Endothelial cell of umbilical vein (primary cell): ENCODE measurements around the gene CD58. TPM values are rescaled to one million over a fixed set of nuclear protein-coding genes. Genes with fewer than 3 reads are reported as not detected.
A peak's percentile ranks its signal among the peaks of the same experiment; 100 is the strongest.

Source experiments
- BruUV-seq: library from RNA; stranded (reverse); fragments of 400-500 nt; replicated peaks from 2 replicates; lab custom pipeline; 2021; lab: Mats Ljungman, UMichigan
- CTCF ChIA-PET: fragments of 300-600, 350-600 bp; sonication (Branson Sonifier 250); formaldehyde crosslinking; loops from one replicate; lab custom pipeline; 2021; ENCODE audit warnings: antibody characterized with exemption, inconsistent platforms; lab: Charles Lee
- POLR2A ChIA-PET: fragments of 300-600, 350-600 bp; sonication (Branson Sonifier 250); formaldehyde crosslinking; loops from one replicate; lab custom pipeline; 2021; ENCODE audit warnings: antibody characterized with exemption, inconsistent platforms; lab: Charles Lee
- DNase-seq: peaks from one replicate; pipeline ENCODE4 v3.0.0-alpha.2; 2011; ENCODE audit warnings: low read depth, low spot score
- FAIRE-seq: peaks from 2 replicates; lab custom pipeline; 2011; peaks lifted over from hg19 to GRCh38; lab: Jason Lieb, UNC
- H2AFZ ChIP-seq: 2 replicates; pipeline ENCODE4 v1.6.0; 2012; ENCODE audit warnings: low read depth, low read length, control low read depth, inconsistent platforms
- H3K27ac ChIP-seq: 2 replicates; pipeline ENCODE4 v1.5.1; 2011; ENCODE audit warnings: low read depth, mild to moderate bottlenecking, control low read depth, low read length, moderate library complexity; ENCODE audit not compliant: insufficient read depth
- H3K27me3 ChIP-seq, 2 experiments: 2 replicates each; pipeline versions ENCODE4 v1.6.0 to v1.6.1; 2011; ENCODE audit warnings: low read length in 2 of 2, mixed read lengths in 1 of 2; ENCODE audit not compliant: control insufficient read depth in 2 of 2, insufficient read depth in 2 of 2
- H3K36me3 ChIP-seq, 2 experiments: 2 replicates in 1 of 2; 3 replicates in 1 of 2; pipeline ENCODE4 v1.5.1; 2011; ENCODE audit warnings: low read length in 2 of 2, mild to moderate bottlenecking in 1 of 2, moderate library complexity in 1 of 2; ENCODE audit not compliant: control insufficient read depth in 2 of 2, insufficient read depth in 2 of 2; ENCODE audit errors: extremely low read depth in 1 of 2
- H3K4me1 ChIP-seq: 3 replicates; pipeline ENCODE4 v1.5.1; 2011; ENCODE audit warnings: mild to moderate bottlenecking, low read length; ENCODE audit not compliant: control insufficient read depth, insufficient read depth; ENCODE audit errors: extremely low read depth
- H3K4me2 ChIP-seq: 2 replicates; pipeline ENCODE4 v1.6.1; 2011; ENCODE audit warnings: low read length, control low read depth, mixed read lengths; ENCODE audit not compliant: insufficient read depth
- H3K4me3 ChIP-seq, 3 experiments: fragments of 200-600 bp in 1 of 3; sonication (generic), shearing (Covaris generic) in 1 of 3; replicated peaks in 1 of 3; 2 replicates each; pipeline ENCODE4 v1.5.1; 2011 to 2016; ENCODE audit warnings: control low read depth in 3 of 3, low read length in 3 of 3, mild to moderate bottlenecking in 2 of 3, inconsistent platforms in 1 of 3, low read depth in 1 of 3, moderate library complexity in 1 of 3; ENCODE audit not compliant: insufficient read depth in 1 of 3
- H3K79me2 ChIP-seq: 2 replicates; pipeline ENCODE4 v1.6.0; 2012; ENCODE audit warnings: low read length, inconsistent platforms; ENCODE audit not compliant: control insufficient read depth, insufficient read depth
- H3K9ac ChIP-seq: replicated peaks from 2 replicates; pipeline ENCODE3; 2011; ENCODE audit warnings: low read length, control low read depth; ENCODE audit not compliant: insufficient read depth; ENCODE audit errors: extremely low read depth
- H3K9me1 ChIP-seq: replicated peaks from 3 replicates; pipeline ENCODE4 v1.6.0; 2011; ENCODE audit warnings: mild to moderate bottlenecking, low read length; ENCODE audit not compliant: control insufficient read depth, insufficient read depth; ENCODE audit errors: extremely low read depth
- H3K9me3 ChIP-seq: replicated peaks from 2 replicates; pipeline ENCODE4 v1.5.1; 2012; ENCODE audit warnings: low read length, inconsistent platforms; ENCODE audit not compliant: control insufficient read depth, insufficient read depth
- H4K20me1 ChIP-seq: replicated peaks from 2 replicates; pipeline ENCODE3; 2011; ENCODE audit warnings: mild to moderate bottlenecking, low read length; ENCODE audit not compliant: control insufficient read depth, insufficient read depth; ENCODE audit errors: extremely low read depth
- EZH2 ChIP-seq: IDR thresholded peaks from 2 replicates; pipeline ENCODE4 v1.6.1; 2012; ENCODE audit warnings: borderline replicate concordance, low read depth, mild to moderate bottlenecking, moderate library complexity, low read length, inconsistent platforms; ENCODE audit not compliant: severe bottlenecking
- FOS ChIP-seq: IDR thresholded peaks from 2 replicates; pipeline ENCODE4 v1.6.1; 2011; ENCODE audit warnings: mild to moderate bottlenecking, low read length, moderate library complexity, borderline replicate concordance; ENCODE audit not compliant: insufficient read depth
- GATA2 ChIP-seq: IDR thresholded peaks from 2 replicates; pipeline ENCODE4 v1.7.0; 2011; ENCODE audit warnings: low read depth, mild to moderate bottlenecking, moderate library complexity, mixed read lengths, low read length; ENCODE audit not compliant: insufficient read length, insufficient read depth
- JUN ChIP-seq: IDR thresholded peaks from 2 replicates; pipeline ENCODE4 v1.6.1; 2011; ENCODE audit warnings: borderline replicate concordance, low read depth; ENCODE audit not compliant: insufficient read length, insufficient read depth
- MYC ChIP-seq: IDR thresholded peaks from one replicate; pipeline ENCODE4 v1.6.1; 2011; ENCODE audit warnings: mild to moderate bottlenecking, low read depth, low read length
- POLR2A ChIP-seq: IDR thresholded peaks from 2 replicates; pipeline ENCODE4 v1.6.1; 2012; ENCODE audit warnings: low read depth, mild to moderate bottlenecking, control low read depth, low read length
- POLR2AphosphoS5 ChIP-seq: IDR thresholded peaks from 2 replicates; pipeline ENCODE4 v1.6.1; 2012; ENCODE audit warnings: low read depth, mild to moderate bottlenecking, control low read depth, low read length, moderate library complexity; ENCODE audit not compliant: insufficient read depth
- dilution Hi-C: fragments of 300-500 bp; cut with MboI; formaldehyde crosslinking; loops from one replicate; pipeline ENCODE4 v1.15.0; 2019; ENCODE audit warnings: low sequenced_read_pairs; ENCODE audit not compliant: extremely low pct_ligation_motif_present
- intact Hi-C: fragments of 100-400 bp; cut with micrococcal nuclease; formaldehyde crosslinking; loops from one replicate; pipeline ENCODE4 v1.10.0; 2022
- polyA plus RNA-seq, 4 experiments: library from polyadenylated mRNA; depleted of rRNA in 3 of 4; stranded (reverse) in 3 of 4; unstranded in 1 of 4; fragments of >200 nt; gene quantifications; 2 replicates each; pipeline versions ENCODE4 v1.2.1 to v1.2.3, GENCODE V29; 2011 to 2012; ENCODE audit warnings: missing spikeins in 1 of 4
- total RNA-seq: library from RNA; stranded (reverse); gene quantifications from 2 replicates; pipeline ENCODE4 v1.2.3, GENCODE V29; 2021
- TF ChIP-seq, protein P1 (sequence below), 2 donors: IDR thresholded peaks; 1 replicate in 1 of 2; 2 replicates in 1 of 2; pipeline ENCODE4 v1.5.1; 2011; ENCODE audit warnings: low read length in 2 of 2, mild to moderate bottlenecking in 2 of 2, moderate library complexity in 2 of 2, control low read depth in 1 of 2, inconsistent platforms in 1 of 2, low read depth in 1 of 2; ENCODE audit not compliant: insufficient read depth in 1 of 2; ENCODE audit errors: extremely low read depth in 1 of 2
- TF ChIP-seq, protein P2 (sequence below): IDR thresholded peaks from 2 replicates; pipeline ENCODE4 v1.6.1; 2011; ENCODE audit not compliant: insufficient read depth, insufficient read length

The CD58 gene
- total and polyA plus RNA-seq, 2 donors (not counting 3 experiments of a cell fraction or from before 2014, with no cell fraction given) = 9.8 to 12.7 TPM

DNA sequence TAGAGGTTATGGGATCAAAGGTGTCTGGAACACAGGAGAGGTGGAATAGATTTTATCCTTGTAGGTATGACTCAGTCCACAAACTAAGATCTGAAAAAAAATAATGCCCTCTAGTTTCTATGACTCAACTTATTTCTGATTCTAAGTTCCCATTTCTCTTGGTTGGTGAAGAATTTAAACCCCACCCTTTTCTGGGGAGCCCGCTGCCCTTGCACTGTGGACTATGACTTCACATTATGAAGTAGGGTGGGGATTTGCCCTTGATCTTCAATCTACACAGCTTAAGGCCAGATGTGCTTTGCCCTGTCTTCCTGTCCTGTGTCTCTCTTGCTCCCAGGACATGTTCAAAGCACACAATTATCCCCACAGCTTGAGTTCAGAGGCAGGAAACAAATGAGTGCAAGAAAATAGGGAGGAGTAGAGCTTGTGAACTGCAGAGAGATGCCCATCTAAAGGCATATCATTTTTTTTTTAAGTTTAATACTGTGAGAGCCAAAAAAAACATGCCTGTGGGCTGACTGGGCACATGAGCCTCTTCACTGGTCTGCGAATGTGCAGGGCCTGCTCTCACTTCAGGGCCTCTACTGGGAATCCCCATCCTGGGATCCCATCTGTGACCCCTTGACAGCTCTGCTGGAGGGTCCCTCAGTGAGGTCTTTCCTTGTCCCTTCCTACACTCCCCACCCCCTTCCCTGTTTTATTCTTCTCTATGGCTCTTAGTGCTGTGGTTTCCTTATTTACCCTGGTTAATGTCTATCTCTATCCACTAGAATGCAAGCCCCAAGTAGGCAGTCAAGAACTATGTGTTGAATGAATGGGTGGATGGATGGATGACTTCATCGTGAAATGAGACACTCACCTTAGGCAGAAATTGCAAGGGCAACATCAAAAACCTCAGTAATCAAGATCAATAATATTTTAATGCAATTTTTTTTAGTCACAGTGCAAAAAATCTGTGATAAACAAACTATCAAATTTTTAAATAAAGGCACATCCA lies 61.5 kb downstream of the CD58 start:
- DNase-seq (peak; percentile 68), FAIRE-seq (peak; percentile 89)
- Histone ChIP-seq H3K4me3 (no peak overlapping the region), H3K36me3 (no peaks in the 10 kb centered on the region), H3K27me3 (no peaks in the 10 kb centered on the region), H3K9me1 (no peaks in the 10 kb centered on the region), H3K9ac (peak overlapping the region; percentile 28), H4K20me1 (no peaks in the 10 kb centered on the region), H3K79me2 (no peaks in the 10 kb centered on the region), H3K27ac (peak overlapping the region; percentile 66), H3K4me1 (peaks cover 23% of the 10 kb centered on the region), H3K9me3 (no peaks in the 10 kb centered on the region), H2AFZ (peak overlapping the region; percentile 50), H3K4me2 (peak overlapping the region; percentile 61)
- no TSS peak for BruUV-seq
- TF ChIP-seq, protein P1, sequence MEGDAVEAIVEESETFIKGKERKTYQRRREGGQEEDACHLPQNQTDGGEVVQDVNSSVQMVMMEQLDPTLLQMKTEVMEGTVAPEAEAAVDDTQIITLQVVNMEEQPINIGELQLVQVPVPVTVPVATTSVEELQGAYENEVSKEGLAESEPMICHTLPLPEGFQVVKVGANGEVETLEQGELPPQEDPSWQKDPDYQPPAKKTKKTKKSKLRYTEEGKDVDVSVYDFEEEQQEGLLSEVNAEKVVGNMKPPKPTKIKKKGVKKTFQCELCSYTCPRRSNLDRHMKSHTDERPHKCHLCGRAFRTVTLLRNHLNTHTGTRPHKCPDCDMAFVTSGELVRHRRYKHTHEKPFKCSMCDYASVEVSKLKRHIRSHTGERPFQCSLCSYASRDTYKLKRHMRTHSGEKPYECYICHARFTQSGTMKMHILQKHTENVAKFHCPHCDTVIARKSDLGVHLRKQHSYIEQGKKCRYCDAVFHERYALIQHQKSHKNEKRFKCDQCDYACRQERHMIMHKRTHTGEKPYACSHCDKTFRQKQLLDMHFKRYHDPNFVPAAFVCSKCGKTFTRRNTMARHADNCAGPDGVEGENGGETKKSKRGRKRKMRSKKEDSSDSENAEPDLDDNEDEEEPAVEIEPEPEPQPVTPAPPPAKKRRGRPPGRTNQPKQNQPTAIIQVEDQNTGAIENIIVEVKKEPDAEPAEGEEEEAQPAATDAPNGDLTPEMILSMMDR (IDR thresholded peaks at IDR 0.05; ENCODE audit: extremely low read depth in 1 of 2, insufficient read depth in 1 of 2, low read depth in 1 of 2, low read length in 2 of 2) = no peak
- no peak for TF ChIP-seq EZH2
- TF ChIP-seq MYC = no peak
- peak; percentile 24 for TF ChIP-seq POLR2AphosphoS5
- peak; percentile 27 for TF ChIP-seq JUN
- peak; percentile 61 for TF ChIP-seq GATA2
- TF ChIP-seq FOS = peak; percentile 38
- TF ChIP-seq, protein P2, sequence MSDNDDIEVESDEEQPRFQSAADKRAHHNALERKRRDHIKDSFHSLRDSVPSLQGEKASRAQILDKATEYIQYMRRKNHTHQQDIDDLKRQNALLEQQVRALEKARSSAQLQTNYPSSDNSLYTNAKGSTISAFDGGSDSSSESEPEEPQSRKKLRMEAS = no peak
- TF ChIP-seq POLR2A = no peak
- CTCF ChIA-PET = interaction anchor here (1.1 to 3.3 kb wide), 5 partner anchors 10 to 370 kb away, joined by 3 to 17 read pairs (median 7); no protein-coding TSS in a partner anchor
- intact Hi-C loops = loop anchor here (10.0 kb wide), 1 partner anchor 56 kb away; no protein-coding TSS in a partner anchor
- POLR2A ChIA-PET = interaction anchor here (0.7 kb wide), 1 partner anchor 24 kb away, joined by 3 read pairs; no protein-coding TSS in a partner anchor
- dilution Hi-C loops = no loop called here
